ENCODE measurements around the gene NDUFS7. TPM values are rescaled to one million over a fixed set of nuclear protein-coding genes. Genes with fewer than 3 reads are reported as not detected.

NDUFS7 gene
- total RNA-seq, 2 experiments from 2014 or later, result 107 to 109 TPM

DNA sequence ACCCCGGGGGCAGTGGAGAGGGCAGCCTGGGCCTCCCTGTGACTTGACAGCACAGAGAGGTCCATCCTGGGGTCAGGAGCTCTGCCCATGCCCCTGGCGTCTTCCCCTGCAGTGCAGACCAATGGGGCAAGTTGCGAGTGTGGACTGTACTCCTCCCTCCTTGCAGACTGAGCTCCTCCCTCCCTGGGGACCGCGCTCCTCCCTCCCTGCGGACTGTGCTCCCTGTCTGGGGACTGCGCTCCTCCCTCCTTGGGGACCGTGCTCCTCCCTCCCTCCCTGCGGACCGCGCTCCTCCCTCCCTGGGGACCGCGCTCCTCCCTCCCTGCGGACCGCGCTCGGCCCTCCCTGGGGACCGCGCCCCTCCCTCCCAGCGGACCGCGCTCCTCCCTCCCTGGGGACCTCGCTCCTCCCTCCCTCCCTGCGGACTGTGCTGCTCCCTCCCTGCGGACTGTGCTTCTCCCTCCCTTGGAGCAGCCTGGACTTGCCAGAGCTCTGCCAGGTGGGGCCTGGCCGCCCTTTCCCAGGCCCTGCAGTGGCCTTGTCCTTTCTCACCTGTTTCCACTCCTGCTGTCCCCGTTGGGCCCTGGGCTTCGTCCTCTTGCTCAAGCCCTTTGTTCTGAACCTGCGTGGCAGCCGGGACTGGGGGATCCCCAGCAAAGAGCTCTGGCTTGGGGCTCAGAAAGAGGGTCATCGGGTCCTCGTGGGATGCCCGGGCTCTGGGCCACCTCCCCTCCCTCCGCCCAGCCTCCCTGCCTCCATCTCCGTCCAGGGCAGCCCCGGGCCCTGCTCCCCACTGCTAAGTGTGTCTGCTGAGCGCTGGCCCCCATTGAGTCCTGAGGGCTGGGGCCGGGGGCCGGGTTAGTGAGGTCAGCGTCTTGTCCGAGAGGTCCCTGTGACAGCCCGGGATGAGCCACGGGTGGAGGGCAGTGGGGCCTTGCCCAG lies 10.8 kb downstream of the NDUFS7 start:
- no peak for DNase-seq
- H3K27ac Mint-ChIP-seq, result no peak overlapping the region
- peaks cover 9% of the 10 kb centered on the region for H3K4me1 Mint-ChIP-seq
- POLR2A ChIA-PET, result no interaction called here
- H3K9me3 Mint-ChIP-seq, result no peaks in the 10 kb centered on the region
- peaks cover 13% of the 10 kb centered on the region for H3K36me3 Mint-ChIP-seq (ENCODE audit: low read depth)
- H3K27me3 Mint-ChIP-seq, result no peaks in the 10 kb centered on the region
- no peak overlapping the region for H3K4me3 Mint-ChIP-seq
- CTCF ChIA-PET, result no interaction called here

DNA sequence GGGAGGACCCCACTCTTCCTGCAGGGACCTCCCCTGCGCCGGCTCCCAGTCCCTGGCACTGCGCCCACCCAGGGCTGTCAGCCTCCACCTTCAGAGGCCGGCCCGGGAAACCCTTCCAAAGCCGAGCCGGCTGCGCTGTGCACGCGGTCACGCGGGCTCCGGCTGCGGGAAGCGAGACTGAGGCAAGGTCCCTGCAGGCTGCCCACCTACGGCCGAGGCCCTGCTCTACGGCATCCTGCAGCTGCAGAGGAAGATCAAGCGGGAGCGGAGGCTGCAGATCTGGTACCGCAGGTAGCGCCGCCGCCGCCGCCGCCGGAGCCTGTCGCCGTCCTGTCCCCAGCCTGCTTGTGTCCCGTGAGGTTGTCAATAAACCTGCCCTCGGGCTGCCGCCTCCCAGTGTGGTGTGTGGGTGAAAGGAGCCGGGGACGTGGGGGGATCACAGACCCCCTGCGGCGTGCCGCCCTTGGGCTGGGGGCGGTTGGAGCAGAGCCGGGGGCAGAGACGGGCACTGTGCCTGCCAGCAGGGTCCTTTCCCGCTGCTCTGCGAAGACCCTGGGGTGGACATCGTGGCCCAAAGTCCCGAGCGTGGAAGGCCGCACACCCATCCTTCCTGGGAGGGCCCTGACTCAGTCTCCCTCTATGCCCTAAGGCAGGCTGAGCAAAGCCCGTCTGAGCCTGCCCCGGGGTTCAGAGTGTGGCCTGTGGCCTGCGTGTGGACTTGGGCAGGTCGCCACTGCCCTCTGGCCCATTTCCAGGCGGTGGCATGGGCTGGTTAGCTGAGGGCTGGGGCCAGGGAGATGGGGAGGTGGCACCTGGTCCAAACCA lies 11.7 kb downstream of the NDUFS7 start:
- H3K4me1 Mint-ChIP-seq, result peaks cover 9% of the 10 kb centered on the region
- CTCF ChIA-PET, result no interaction called here

GRCh38 chr19:1396019-1396767 lies 12.5 kb downstream of the NDUFS7 start:
- peaks cover 5% of the 10 kb centered on the region for H3K36me3 Mint-ChIP-seq (ENCODE audit: low read depth)
- H3K9me3 Mint-ChIP-seq, result no peaks in the 10 kb centered on the region
- H3K4me3 Mint-ChIP-seq, result no peak overlapping the region
- H3K27me3 Mint-ChIP-seq, result no peaks in the 10 kb centered on the region
- ChIA-PET CTCF (no interaction called here), POLR2A (interaction anchor here (1.0 kb wide), 1 partner anchor 11 kb away, joined by 3 read pairs; no protein-coding TSS in a partner anchor)
- no peak for DNase-seq
- H3K4me1 Mint-ChIP-seq, result peaks cover 9% of the 10 kb centered on the region
- H3K27ac Mint-ChIP-seq, result no peak overlapping the region

More for the DNA sequence above, 11.7 kb downstream of the NDUFS7 start:
- no peaks in the 10 kb centered on the region for H3K9me3 Mint-ChIP-seq
- peaks cover 10% of the 10 kb centered on the region for H3K36me3 Mint-ChIP-seq (ENCODE audit: low read depth)
- H3K27me3 Mint-ChIP-seq, result no peaks in the 10 kb centered on the region
- H3K27ac Mint-ChIP-seq, result no peak overlapping the region
- no peak for DNase-seq
- POLR2A ChIA-PET, result no interaction called here
- no peak overlapping the region for H3K4me3 Mint-ChIP-seq

- Mint-ChIP-seq H3K27me3 (no peaks in the 10 kb centered on the region), H3K4me3 (no peak overlapping the region), H3K36me3 (ENCODE audit: low read depth) (peaks cover 4% of the 10 kb centered on the region), H3K27ac (no peak overlapping the region), H3K4me1 (peaks cover 10% of the 10 kb centered on the region), H3K9me3 (no peaks in the 10 kb centered on the region)
- CTCF ChIA-PET, result no interaction called here
- DNase-seq, result no peak
- POLR2A ChIA-PET, result interaction anchor here (1.0 kb wide), 1 partner anchor 12 kb away, joined by 3 read pairs; no protein-coding TSS in a partner anchor
Observed at GRCh38 chr19:1396768-1397679, 13.3 kb downstream of the NDUFS7 start.

GRCh38 chr19:1397838-1398237 lies 14.1 kb downstream of the NDUFS7 start:
- Mint-ChIP-seq H3K27ac (no peak overlapping the region), H3K4me1 (peaks cover 15% of the 10 kb centered on the region), H3K9me3 (no peaks in the 10 kb centered on the region), H3K4me3 (no peak overlapping the region), H3K27me3 (peaks cover 5% of the 10 kb centered on the region), H3K36me3 (ENCODE audit: low read depth) (no peaks in the 10 kb centered on the region)
- ChIA-PET CTCF (interaction anchor here (0.8 kb wide), 1 partner anchor 46 kb away, joined by 3 read pairs; no protein-coding TSS in a partner anchor), POLR2A (no interaction called here)
- no peak for DNase-seq

GRCh38 chr19:1399079-1399478 lies 15.4 kb downstream of the NDUFS7 start:
- ChIA-PET POLR2A (no interaction called here), CTCF (no interaction called here)
- Mint-ChIP-seq H3K27ac (no peak overlapping the region), H3K9me3 (no peaks in the 10 kb centered on the region), H3K4me3 (no peak overlapping the region), H3K4me1 (peaks cover 17% of the 10 kb centered on the region), H3K27me3 (peaks cover 8% of the 10 kb centered on the region), H3K36me3 (ENCODE audit: low read depth) (no peaks in the 10 kb centered on the region)
- no peak for DNase-seq

- H3K36me3 Mint-ChIP-seq (ENCODE audit: low read depth), result no peaks in the 10 kb centered on the region
- H3K27me3 Mint-ChIP-seq, result peaks cover 8% of the 10 kb centered on the region
- H3K4me3 Mint-ChIP-seq, result no peak overlapping the region
- peaks cover 17% of the 10 kb centered on the region for H3K4me1 Mint-ChIP-seq
- no peaks in the 10 kb centered on the region for H3K9me3 Mint-ChIP-seq
- DNase-seq, result no peak
- POLR2A ChIA-PET, result no interaction called here
- CTCF ChIA-PET, result no interaction called here
- H3K27ac Mint-ChIP-seq, result no peak overlapping the region
Observed at GRCh38 chr19:1399745-1400144, 16.0 kb downstream of the NDUFS7 start.

- DNase-seq, result no peak
- ChIA-PET POLR2A (no interaction called here), CTCF (no interaction called here)
- no peaks in the 10 kb centered on the region for H3K9me3 Mint-ChIP-seq
- H3K27me3 Mint-ChIP-seq, result peaks cover 8% of the 10 kb centered on the region
- no peak overlapping the region for H3K27ac Mint-ChIP-seq
- peaks cover 17% of the 10 kb centered on the region for H3K4me1 Mint-ChIP-seq
- H3K4me3 Mint-ChIP-seq, result peak overlapping the region; percentile 66
- H3K36me3 Mint-ChIP-seq (ENCODE audit: low read depth), result no peaks in the 10 kb centered on the region
Observed at GRCh38 chr19:1400281-1401137, 16.8 kb downstream of the NDUFS7 start.

DNA sequence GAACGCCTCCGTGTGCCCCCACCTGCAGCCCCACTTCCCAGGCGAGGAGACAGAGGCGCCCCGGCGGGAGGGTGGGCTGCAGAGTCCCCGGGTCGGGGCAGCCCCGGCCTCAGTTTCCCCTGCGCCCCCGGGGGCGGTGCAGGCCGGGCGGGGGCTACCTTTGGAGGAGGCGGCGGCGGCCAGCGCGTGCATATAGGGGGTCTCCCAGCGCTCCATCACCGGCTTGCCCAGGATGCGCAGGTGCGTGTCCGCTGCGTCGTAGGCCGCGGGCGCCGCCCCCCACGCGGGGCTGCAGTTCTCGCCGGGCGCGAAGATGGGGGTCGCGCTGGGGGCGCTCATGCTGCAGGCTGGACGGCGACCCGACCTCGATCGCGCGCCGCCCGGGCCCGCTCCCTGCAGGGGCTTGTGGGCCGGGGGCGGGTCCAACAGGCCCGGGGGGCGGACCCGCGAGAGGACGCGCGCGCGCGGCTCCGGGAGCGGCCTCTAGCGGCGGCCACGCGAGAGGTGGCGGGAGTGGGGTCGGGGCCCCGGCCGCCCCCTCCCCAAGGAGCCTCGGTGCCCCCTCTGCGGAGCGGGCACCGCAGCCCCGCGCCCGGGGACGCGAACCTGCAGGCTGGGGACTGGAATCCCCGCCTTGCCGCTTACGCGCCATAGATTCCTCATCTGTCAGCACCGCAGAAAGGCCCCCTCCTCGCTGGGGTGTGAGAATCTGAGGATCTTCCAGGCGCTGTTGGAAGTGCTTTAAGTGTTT lies 17.6 kb downstream of the NDUFS7 start, which contains the start of gene GAMT:
TSS of gene GAMT (minus strand) at position 405 of the 751 bp plus-strand sequence. CDS start at position 339, 66 bp downstream.
- Mint-ChIP-seq H3K27ac (no peak within 1 kb of the TSS), H3K9me3 (no peaks in the 10 kb centered on the region), H3K4me1 (peaks cover 14% of the 10 kb centered on the region), H3K27me3 (peaks cover 8% of the 10 kb centered on the region), H3K36me3 (ENCODE audit: low read depth) (no peaks in the 10 kb centered on the region), H3K4me3 (peak within 1 kb of the TSS; percentile 66)
- POLR2A ChIA-PET, result no interaction called here
- peak; percentile 63 for DNase-seq
- CTCF ChIA-PET, result no interaction called here

DNA sequence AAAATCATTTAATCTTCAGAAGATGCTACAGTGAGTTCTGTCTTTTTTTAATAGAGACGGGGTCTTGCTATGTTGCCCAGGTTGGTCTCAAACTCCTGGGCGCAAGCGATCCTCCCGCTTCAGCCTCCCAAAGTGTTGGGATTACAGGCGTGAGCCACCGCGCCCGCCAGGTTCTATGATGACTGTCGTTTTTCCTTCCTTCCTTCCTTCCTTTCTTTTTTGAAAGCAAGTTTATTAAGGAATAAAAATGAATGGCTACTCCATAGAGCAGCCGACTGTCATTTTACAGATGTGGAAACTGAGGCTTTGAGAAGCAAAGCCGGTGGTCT lies 18.1 kb downstream of the NDUFS7 start:
- Mint-ChIP-seq H3K27ac (no peak overlapping the region), H3K36me3 (ENCODE audit: low read depth) (no peaks in the 10 kb centered on the region), H3K27me3 (peaks cover 8% of the 10 kb centered on the region), H3K9me3 (no peaks in the 10 kb centered on the region), H3K4me1 (peaks cover 17% of the 10 kb centered on the region), H3K4me3 (peak overlapping the region; percentile 55)
- POLR2A ChIA-PET, result no interaction called here
- CTCF ChIA-PET, result no interaction called here
- no peak for DNase-seq
